Fibroblast of the aortic adventitia (primary cell): ENCODE data around the gene SPEF2. TPM values are rescaled to one million over a fixed set of nuclear protein-coding genes. Genes with fewer than 3 reads are reported as not detected.

Experiments
- DNase-seq: peaks from one replicate; pipeline ENCODE4 v3.0.0-alpha.2; 2010; ENCODE audit warnings: low read depth
- H3K4me3 ChIP-seq: 2 replicates; pipeline ENCODE4 v1.5.1; 2011; ENCODE audit warnings: low read depth, mild to moderate bottlenecking, control low read depth, low read length, moderate library complexity
- CTCF ChIP-seq: IDR thresholded peaks from 2 replicates; pipeline ENCODE4 v1.5.1; 2011; ENCODE audit warnings: mild to moderate bottlenecking, low read length, control low read depth, inconsistent platforms; ENCODE audit not compliant: insufficient read depth
- total RNA-seq: library from RNA; depleted of rRNA; stranded (reverse); fragments of >200 nt; gene quantifications from 2 replicates; pipeline ENCODE4 v1.2.3, GENCODE V29; 2012; ENCODE audit warnings: low replicate concordance

SPEF2 gene
- total RNA-seq, 1 donor = 5.7 TPM

- H3K4me3 ChIP-seq = no peak overlapping the region
- TF ChIP-seq CTCF = no peak
- no peak for DNase-seq
These were observed 60.2 kb downstream of the SPEF2 start for GRCh38 chr5:35677878-35678277.

GRCh38 chr5:35678661-35679060 is 61.0 kb downstream of the SPEF2 start:
- DNase-seq = no peak
- H3K4me3 ChIP-seq = no peak overlapping the region
- no peak for TF ChIP-seq CTCF

GRCh38 chr5:35679357-35679756 is 61.7 kb downstream of the SPEF2 start:
- DNase-seq = no peak
- H3K4me3 ChIP-seq = no peak overlapping the region
- no peak for TF ChIP-seq CTCF

GRCh38 chr5:35681911-35682310 is 64.2 kb downstream of the SPEF2 start:
- no peak overlapping the region for H3K4me3 ChIP-seq
- no peak for DNase-seq
- TF ChIP-seq CTCF = no peak

GRCh38 chr5:35683466-35683865 is 65.8 kb downstream of the SPEF2 start:
- no peak for TF ChIP-seq CTCF
- no peak for DNase-seq
- H3K4me3 ChIP-seq = no peak overlapping the region

- TF ChIP-seq CTCF = no peak
- no peak overlapping the region for H3K4me3 ChIP-seq
- no peak for DNase-seq
These were observed 67.5 kb downstream of the SPEF2 start for GRCh38 chr5:35685161-35685560.

- no peak overlapping the region for H3K4me3 ChIP-seq
- no peak for TF ChIP-seq CTCF
- no peak for DNase-seq
These were observed 70.3 kb downstream of the SPEF2 start for GRCh38 chr5:35687961-35688360.
